NCI-H526 treated with DMSO at 0.1 percent for 48 hours (cell line): ENCODE measurements around the gene KCNJ10.
A peak's percentile ranks its signal among the peaks of the same experiment; 100 is the strongest.
"Not testable (repeated sequence)": the region's sequence is repeated elsewhere in the genome, so short reads cannot be mapped to it uniquely, and the experiment has no call there.

Source experiments
- DNase-seq: peaks from one replicate; lab custom pipeline; 2025; lab: John Stamatoyannopoulos, UW

Gene KCNJ10

DNA sequence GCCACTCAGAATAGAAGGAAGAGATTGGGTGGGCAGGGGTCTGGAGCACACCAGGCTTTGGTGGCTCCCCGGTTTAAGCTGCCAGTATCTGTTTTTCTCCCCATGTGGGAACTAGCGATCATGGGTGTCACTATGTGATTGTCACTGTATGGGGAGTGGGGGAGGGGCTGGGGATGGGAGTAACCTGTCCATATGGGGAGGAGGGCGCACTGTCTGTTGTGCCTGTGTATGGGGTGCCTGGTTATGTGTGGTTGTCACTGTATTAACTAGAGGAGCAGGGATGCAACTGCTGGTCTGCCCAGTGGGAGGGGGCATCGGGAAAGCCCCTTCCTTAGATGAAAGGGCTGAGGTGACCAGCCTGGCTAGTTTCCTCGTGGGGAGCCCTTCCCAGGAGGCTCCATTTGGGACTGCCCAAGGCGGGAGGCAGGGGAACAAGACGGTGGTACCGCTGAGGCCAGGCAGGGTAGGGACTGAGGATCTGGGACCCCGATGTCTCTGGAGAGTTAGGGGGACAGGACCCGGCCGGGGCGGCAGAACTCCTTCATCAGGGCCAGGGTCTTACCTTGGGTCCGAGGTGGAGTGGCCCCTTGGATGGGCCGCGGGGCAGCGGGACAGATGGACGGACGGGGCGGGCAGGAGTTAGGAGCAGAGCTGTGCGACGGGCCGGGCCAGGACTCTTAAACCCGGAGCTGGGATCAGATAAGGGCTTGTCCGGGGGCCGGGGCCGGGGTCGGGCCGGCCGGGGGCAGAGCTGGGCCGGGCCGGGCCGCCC, at the start of gene KCNJ10:
Gene KCNJ10, minus strand, starts transcription at position 701 of the 772 bp plus-strand sequence. CDS start 27,628 bp downstream, outside the sequence.
- no peak for DNase-seq

DNA sequence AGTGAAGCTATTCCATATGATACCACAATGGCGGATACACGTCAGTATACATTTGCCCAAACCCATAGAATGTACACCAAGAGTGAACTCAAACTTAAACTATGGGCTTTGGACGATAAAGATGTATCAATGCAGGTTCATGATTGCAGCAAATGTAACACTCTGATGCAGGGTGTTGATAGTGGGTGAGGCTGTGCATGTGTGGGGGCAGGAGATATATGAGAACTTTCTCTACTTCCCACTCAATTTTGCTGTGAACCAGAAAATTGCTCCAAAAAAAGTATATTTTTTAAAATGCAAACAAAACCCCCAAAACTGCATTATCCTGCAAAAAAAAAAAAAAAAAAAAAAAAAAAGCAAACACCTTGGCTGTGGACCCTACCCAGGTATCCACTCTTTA, 49.0 kb upstream of the KCNJ10 start:
- no peak for DNase-seq

- DNase-seq, result no peak
These were observed 47.8 kb upstream of the KCNJ10 start for GRCh38 chr1:160117709-160118183.

DNA sequence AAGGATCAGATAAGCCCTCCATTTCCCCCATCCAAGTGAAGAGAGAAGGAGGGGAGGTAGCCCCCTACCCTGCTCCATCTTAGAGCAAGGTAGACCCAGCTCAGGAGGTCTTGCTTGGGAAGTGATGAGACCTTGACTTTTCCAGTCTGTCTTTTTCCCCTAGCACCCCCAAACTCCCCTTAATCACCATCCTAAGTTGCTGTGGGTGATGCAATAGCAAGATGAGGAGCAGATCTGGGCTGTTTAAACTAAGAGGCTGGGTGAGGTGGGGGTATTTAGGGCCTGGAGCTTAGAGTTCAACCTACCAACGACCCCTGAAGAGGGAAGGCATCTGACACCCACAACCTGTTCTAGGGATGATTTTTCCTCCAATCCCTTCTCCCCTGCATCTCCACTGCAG, 47.3 kb upstream of the KCNJ10 start:
- no peak for DNase-seq

DNA sequence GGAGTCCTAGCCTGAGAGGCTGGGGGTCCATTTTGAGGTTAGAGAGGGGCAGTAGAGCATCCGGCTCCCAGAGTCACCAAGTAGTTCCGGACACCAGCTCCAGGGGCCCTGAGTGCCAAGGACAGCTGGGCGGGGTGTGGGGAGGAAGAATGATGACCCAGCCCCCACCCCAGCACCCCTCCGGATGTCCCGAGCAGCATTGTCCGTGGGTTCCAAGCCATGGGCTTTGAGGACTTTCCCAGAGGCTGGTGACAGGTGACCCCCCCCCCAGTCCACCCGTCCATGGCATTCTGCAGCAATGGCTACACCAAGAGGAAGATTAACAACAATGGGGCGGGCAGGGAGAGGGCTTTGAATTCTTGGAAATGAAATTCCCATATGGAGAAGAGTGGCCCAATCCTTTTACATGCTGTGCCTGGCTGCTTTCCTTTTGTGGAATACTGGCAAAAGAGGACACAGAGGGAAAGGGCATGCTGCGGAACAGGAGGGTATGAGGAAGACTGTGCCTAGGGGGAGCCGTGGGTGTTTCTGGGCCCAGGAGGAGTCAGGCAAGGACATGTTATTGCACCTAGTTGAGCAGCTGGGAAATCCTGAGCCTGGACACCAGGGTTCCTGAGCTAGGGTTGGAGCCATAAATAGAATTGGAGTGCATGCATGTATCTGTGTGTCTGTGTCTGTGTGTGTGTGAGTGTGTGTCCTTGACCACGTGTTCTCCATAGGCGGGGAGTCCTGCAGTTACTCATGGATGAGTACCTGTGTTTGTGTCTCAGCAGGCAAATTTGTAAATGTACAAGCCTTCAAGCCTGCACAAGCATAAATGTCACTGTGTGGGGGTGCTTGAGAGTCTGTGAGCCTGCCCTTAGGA, 46.6 kb upstream of the KCNJ10 start:
- DNase-seq, result no peak

DNA sequence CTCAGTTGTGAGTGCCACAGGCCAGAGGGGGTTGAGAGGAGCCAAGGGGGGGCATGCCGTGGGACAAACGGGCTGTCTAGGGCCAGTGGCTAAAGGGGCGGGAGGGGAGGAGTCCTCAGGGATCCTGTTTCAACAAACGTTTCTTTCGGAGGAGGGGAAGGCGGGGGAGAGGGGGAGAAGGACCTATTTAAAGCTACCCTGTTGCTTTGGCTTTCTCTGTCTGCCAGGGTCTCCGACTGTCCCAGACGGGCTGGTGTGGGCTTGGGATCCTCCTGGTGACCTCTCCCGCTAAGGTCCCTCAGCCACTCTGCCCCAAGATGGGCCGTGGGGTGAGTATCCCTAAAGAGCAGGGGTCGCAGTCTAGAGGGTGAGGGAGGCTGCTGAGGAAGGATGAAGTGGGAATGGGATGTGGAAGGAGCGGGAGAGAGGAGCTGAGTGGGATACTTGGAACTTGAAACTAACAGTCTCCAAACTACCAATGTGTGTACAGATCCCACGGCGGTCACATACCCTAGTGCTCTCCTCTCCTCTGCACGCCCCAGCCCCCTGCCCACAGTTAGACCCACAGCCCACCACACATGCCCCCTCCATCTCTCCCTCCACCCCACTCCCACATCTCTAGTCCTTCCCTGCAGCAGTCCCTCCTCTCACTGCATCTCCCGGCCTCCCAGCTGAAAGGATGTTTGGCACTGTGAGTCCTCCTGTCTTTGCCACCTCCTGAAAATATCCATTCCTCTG, 45.8 kb upstream of the KCNJ10 start, which contains the start of gene ATP1A2:
Gene ATP1A2, plus strand, starts transcription at position 215 of the 738 bp plus-strand sequence. Its CDS starts 103 bp downstream, at position 318.
- DNase-seq, result no peak

DNA sequence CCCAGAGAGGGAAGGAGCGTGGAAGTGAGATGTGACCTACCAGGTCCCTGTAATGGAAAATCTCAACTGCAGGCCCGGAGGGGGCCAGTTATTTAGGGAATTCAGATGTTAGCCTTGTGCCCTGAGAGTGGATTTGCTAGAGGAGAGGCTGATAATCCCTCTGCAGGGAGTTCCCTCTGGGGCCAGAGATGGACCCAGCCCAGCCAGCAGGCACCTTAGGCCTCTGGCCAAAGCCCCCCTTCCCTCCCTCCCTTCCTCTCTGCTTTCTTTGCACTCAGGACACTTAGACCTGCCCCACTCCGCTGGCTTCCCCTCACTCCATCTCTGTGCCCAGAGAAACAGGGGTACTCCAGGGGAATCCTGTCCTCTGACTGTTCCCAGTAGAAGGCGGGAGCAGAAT, 44.1 kb upstream of the KCNJ10 start:
- no peak for DNase-seq

- DNase-seq, result no peak
These were observed 43.4 kb upstream of the KCNJ10 start for GRCh38 chr1:160113407-160113806.

DNA sequence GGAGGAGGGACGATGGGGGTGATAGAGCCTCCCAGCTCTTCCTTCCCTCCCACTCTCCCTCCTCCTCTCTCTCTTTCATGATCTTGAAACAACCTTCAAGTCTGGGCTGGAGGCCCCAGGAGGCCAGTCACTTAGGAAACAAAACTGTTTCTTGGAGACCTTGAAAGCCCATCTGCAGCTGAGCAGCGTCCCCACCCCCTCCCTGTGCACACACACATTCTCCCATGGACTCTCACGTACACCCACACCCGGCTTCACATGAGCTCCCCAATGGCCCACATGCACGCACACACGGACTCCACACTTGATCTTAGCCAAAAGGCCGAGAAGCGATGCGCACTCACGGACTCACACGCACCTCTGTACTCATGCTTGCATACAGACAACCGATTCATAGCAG, 42.4 kb upstream of the KCNJ10 start:
- DNase-seq, result no peak

GRCh38 chr1:160111462-160111861, 41.5 kb upstream of the KCNJ10 start:
- DNase-seq, result not testable (repeated sequence)

GRCh38 chr1:160109686-160110085, 39.7 kb upstream of the KCNJ10 start:
- no peak for DNase-seq

- DNase-seq, result no peak
These were observed 39.1 kb upstream of the KCNJ10 start for GRCh38 chr1:160108888-160109662.

GRCh38 chr1:160107512-160107911, 37.6 kb upstream of the KCNJ10 start:
- DNase-seq, result no peak

DNA sequence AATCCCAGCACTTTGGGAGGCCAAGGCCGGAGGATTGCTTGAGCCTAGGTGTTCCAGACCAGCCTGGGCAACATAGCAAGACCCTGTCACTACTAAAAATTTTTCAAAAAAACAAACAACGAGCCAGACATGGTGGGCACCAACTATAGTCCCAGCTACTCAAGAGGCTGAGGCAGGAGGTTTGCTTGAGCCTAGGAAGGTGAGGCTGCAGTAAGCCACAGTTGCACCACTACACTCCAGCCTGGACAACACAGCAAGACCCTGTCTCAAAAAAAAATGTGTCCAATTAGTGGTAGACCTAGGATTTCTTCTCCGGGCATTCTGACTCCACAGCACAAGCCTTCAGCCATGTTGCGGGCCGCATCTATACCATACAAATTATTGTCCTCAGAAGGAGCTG, 35.2 kb upstream of the KCNJ10 start:
- no peak for DNase-seq

DNA sequence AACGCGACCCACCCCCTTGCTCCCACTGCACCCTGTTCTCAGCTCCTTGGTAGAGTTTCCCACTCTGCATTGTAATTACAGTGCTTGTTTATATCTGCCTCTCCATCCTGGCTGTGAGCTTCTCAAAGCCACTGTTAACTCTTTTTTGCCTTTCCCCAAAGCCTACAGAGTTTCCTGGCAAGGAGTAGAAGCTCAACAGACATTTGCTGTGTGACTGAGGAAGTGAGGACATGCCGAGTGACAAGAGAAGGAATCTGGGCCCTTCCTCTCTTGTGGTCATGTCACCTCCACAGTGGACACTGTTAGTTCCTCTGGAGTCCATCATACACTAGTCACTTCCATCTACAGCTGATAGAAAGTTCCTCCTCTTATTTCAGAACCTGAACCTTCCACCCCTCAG, 34.5 kb upstream of the KCNJ10 start:
- no peak for DNase-seq

DNA sequence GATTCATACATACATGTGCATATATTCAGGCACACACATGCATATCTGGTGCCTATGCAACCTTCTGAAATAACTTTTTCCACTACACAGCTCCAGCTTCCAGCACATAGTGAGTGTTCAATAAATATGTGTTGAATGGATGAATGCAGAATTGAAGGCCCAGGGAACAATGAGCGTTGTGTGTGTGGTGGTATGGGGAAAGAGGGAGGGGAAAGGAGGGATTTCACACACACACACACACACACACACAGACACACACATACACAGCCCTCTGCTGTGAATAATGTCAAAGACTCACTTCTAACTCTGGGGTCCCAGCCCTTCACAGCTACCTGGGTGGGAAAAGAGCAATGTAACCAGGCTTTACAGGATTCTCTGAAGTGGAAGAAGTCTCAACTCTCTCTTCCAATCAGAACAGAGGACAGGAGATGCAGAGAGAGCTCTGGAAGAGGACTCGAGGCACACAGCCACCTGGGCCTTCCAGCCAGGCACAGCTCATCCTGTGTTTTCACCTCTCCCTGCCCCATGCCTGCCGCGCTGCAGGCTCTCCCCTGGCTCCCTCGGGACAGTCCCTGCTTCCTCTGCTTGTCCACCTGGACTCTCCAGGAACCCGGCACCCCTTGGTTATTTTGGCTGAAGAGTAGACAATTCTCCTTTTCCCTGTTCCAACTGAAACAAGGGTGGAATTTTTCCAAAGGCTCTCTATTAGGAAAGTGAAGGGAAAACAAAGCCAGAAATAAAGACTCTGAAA, 33.9 kb upstream of the KCNJ10 start:
- DNase-seq, result no peak

- no peak for DNase-seq
These were observed 32.0 kb upstream of the KCNJ10 start for GRCh38 chr1:160101717-160102522.

- DNase-seq, result peak; percentile 85
These were observed 31.2 kb upstream of the KCNJ10 start for GRCh38 chr1:160101037-160101716.

- no peak for DNase-seq
These were observed 29.9 kb upstream of the KCNJ10 start for GRCh38 chr1:160099716-160100375.
